ENCODE results near the gene DGKZ. TPM values are rescaled to one million over a fixed set of nuclear protein-coding genes. Genes with fewer than 3 reads are reported as not detected.
A peak's percentile ranks its signal among the peaks of the same experiment; 100 is the strongest.

DGKZ gene
- total RNA-seq, 1 experiment from 2014 or later, result 68.9 TPM

DNA sequence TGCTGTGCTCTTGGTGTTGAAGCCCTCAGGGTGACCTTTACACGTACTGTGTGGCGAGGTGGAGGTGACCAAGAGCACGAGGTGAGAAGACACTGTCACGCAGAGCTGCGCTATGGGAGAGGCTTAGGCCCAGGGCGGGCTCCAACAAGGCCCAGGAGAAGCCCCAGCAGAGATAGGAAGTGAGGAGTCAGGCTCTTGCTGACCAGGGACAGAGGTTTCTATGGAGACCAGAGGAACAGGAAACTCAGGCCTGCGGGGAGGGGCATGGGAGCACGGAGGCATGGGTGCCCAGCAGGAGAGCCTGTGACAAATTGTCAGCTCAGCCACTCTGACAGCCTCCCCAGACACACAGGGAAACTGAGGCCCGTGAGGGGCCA lies 15.8 kb downstream of the DGKZ start:
- H3K79me2 ChIP-seq (ENCODE audit: insufficient read depth, low read length), result no peaks in the 10 kb centered on the region; the same call in 1 of the 2 replicates
- no peaks in the 10 kb centered on the region; the same call in 1 of the 2 replicates for H3K4me1 ChIP-seq (ENCODE audit: insufficient read depth, low read length)
- H2BK15ac ChIP-seq (ENCODE audit: low read depth, low read length), result no peak overlapping the region
- H3K9me3 Mint-ChIP-seq, result no peaks in the 10 kb centered on the region
- no peak overlapping the region for H3K4me3 Mint-ChIP-seq
- no peaks in the 10 kb centered on the region for H3K9me3 ChIP-seq (ENCODE audit: control insufficient read depth, low read depth, low read length)
- H3K79me1 ChIP-seq (ENCODE audit: insufficient read depth, low read depth, low read length, poor library complexity, severe bottlenecking), result no peaks in the 10 kb centered on the region
- no peaks in the 10 kb centered on the region for H3K23me2 ChIP-seq (ENCODE audit: insufficient read length, low read depth, low read length, poor library complexity, severe bottlenecking)
- H3K27ac Mint-ChIP-seq, result peak overlapping the region; percentile 29 to 64 (median 45); a peak in 5 of 7 replicates
- H2AFZ ChIP-seq (ENCODE audit: low read length), result no peak overlapping the region
- no peaks in the 10 kb centered on the region for H4K20me1 ChIP-seq (ENCODE audit: control insufficient read depth, insufficient read depth, insufficient read length)
- H3K4ac ChIP-seq (ENCODE audit: low read depth, low read length), result no peak overlapping the region
- no peak overlapping the region for H3K27ac ChIP-seq (ENCODE audit: insufficient read length, low read depth, low read length)
- H4K91ac ChIP-seq (ENCODE audit: insufficient read length, low read depth, low read length), result no peak overlapping the region
- no peak overlapping the region for H4K5ac ChIP-seq (ENCODE audit: insufficient read length, low read depth, low read length)
- H3K23ac ChIP-seq (ENCODE audit: insufficient read length, low read depth, low read length), result no peak overlapping the region
- H3K27me3 Mint-ChIP-seq (ENCODE audit: low read depth), result no peaks in the 10 kb centered on the region
- H2BK20ac ChIP-seq (ENCODE audit: low read depth, low read length, poor library complexity, severe bottlenecking), result no peak overlapping the region
- H2BK5ac ChIP-seq (ENCODE audit: insufficient read length, low read length), result no peak overlapping the region
- H3K27me3 ChIP-seq (ENCODE audit: insufficient read depth, low read length), result no peaks in the 10 kb centered on the region
- H2BK12ac ChIP-seq (ENCODE audit: insufficient read length, low read depth, low read length), result no peak overlapping the region
- no peak overlapping the region for H3K9ac ChIP-seq (ENCODE audit: extremely low read depth, insufficient read length, low read length)
- H3K4me1 Mint-ChIP-seq, result peaks cover 24 to 41% of the 10 kb centered on the region in 2 experiments
- no peak overlapping the region for H3K14ac ChIP-seq (ENCODE audit: insufficient read depth, low read length)
- H4K8ac ChIP-seq (replicated peaks; ENCODE audit: insufficient read length, low read depth, low read length), result no peak overlapping the region
- no peak overlapping the region for H3T11ph ChIP-seq (ENCODE audit: low read length)
- no peak for DNase-seq
- no peak overlapping the region for H3K18ac ChIP-seq (ENCODE audit: insufficient read length, low read depth, low read length)
- no CpG with 5 or more reads among the region's 9 CpGs for WGBS (ENCODE audit: extremely low coverage, insufficient read length, low lambda C conversion rate)
- H3K36me3 Mint-ChIP-seq (ENCODE audit: insufficient read depth in 1 of 3, low read depth in 3 of 3), result peaks cover 0 to 3% (median 2%) of the 10 kb centered on the region in 3 experiments; a peak in 5 of 7 replicates
- no peak overlapping the region for H2BK120ac ChIP-seq (ENCODE audit: low read depth, low read length, poor library complexity, severe bottlenecking)
- H3K56ac ChIP-seq (ENCODE audit: insufficient read length, low read depth, low read length), result no peak overlapping the region
- no peak overlapping the region for H3K4me2 ChIP-seq (ENCODE audit: insufficient read depth, insufficient read length, low read length)
- no peak for TF ChIP-seq CTCF (conservative IDR thresholded peaks at IDR 0.05)
- no peak overlapping the region for H2AK5ac ChIP-seq (ENCODE audit: insufficient read length, low read length)
